ENCODE measurements around the gene C6orf132. TPM values are rescaled to one million over a fixed set of nuclear protein-coding genes. Genes with fewer than 3 reads are reported as not detected.

The C6orf132 gene
- total and polyA plus RNA-seq, 2 of the 4 experiments (the other 2 are of a cell fraction): 0.72 to 1.7 TPM

DNA sequence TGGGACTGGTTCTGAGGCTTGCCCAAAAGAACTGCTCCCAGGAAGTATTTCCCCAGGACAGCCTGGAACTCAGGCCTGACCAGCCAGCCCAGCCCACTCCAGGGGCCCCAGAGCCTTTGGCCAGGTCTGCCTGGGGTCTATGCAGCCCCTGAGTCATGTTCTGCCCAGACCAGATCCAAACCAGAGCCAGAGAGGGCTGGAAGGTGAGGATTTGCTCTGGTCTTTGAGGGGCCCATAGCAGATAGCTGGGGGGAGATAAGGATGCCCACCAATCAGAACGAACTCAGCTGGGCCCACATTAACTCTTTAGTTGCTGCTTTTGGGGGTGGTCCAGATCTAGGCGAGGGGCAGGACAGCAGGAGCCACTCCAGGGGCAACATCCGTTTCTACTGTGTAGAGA is 16.8 kb downstream of the C6orf132 start:
- no peak overlapping the region for H2BK15ac ChIP-seq (ENCODE audit: low read depth, low read length)
- H4K91ac ChIP-seq (ENCODE audit: insufficient read depth, low read depth, low read length): no peak overlapping the region
- no peak overlapping the region for H3K9ac ChIP-seq (ENCODE audit: low read depth, low read length)
- intact Hi-C loops (cut with micrococcal nuclease): no loop called here
- ChIA-PET POLR2A (ENCODE audit: unreplicated experiment) (no interaction called here), CTCF (no interaction called here)
- peaks cover 20% of the 10 kb centered on the region for H3K9me1 ChIP-seq (ENCODE audit: insufficient read depth, low read length)
- H3K79me1 ChIP-seq (ENCODE audit: low read depth in 1 of 2, low read length in 2 of 2): peaks cover 0 to 20% of the 10 kb centered on the region in 2 experiments; a peak in 2 of 4 replicates
- H2BK20ac ChIP-seq (ENCODE audit: low read depth, low read length): no peak overlapping the region
- no peak overlapping the region for H3K18ac ChIP-seq (ENCODE audit: low read depth, low read length)
- DNase-seq (no peak), ATAC-seq (ENCODE audit: low read depth) (no peak)
- H3K4me3 ChIP-seq (ENCODE audit: insufficient read depth, low read depth, low read length): no peak overlapping the region
- H4K5ac ChIP-seq (ENCODE audit: low read depth, low read length): no peak overlapping the region
- H3K4ac ChIP-seq (ENCODE audit: low read depth, low read length): no peak overlapping the region
- H4K8ac ChIP-seq (ENCODE audit: low read depth in 2 of 2, low read length in 2 of 2): no peak overlapping the region
- H2AFZ ChIP-seq (replicated peaks; ENCODE audit: low read length, poor library complexity): no peak overlapping the region
- H4K20me1 ChIP-seq (ENCODE audit: insufficient read depth, low read length): no peaks in the 10 kb centered on the region
- dilution Hi-C loops (cut with HindIII; ENCODE audit: low sequenced_read_pairs, unreplicated experiment): no loop called here
- no peak overlapping the region for H3K56ac ChIP-seq (ENCODE audit: extremely low read depth, insufficient read depth, low read length)
- TF ChIP-seq MAZ (IDR thresholded peaks at IDR 0.05; ENCODE audit: borderline replicate concordance, low read depth, low read length): no peak
- no peak for TF ChIP-seq CHD1 (IDR thresholded peaks at IDR 0.05; ENCODE audit: low read depth, low read length)
- TF ChIP-seq, protein P1, sequence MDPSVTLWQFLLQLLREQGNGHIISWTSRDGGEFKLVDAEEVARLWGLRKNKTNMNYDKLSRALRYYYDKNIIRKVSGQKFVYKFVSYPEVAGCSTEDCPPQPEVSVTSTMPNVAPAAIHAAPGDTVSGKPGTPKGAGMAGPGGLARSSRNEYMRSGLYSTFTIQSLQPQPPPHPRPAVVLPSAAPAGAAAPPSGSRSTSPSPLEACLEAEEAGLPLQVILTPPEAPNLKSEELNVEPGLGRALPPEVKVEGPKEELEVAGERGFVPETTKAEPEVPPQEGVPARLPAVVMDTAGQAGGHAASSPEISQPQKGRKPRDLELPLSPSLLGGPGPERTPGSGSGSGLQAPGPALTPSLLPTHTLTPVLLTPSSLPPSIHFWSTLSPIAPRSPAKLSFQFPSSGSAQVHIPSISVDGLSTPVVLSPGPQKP (IDR thresholded peaks at IDR 0.05; ENCODE audit: borderline replicate concordance, low read depth, low read length): no peak
- no peak for TF ChIP-seq RCOR1 (IDR thresholded peaks at IDR 0.05; ENCODE audit: insufficient replicate concordance, low read length)
- no peak for TF ChIP-seq POLR2A (IDR thresholded peaks at IDR 0.05; ENCODE audit: low read depth, low read length)
- TF ChIP-seq RFX5 (IDR thresholded peaks at IDR 0.05; ENCODE audit: low read depth, low read length): no peak
- no peak for TF ChIP-seq NFE2L2 (IDR thresholded peaks at IDR 0.05; ENCODE audit: low read depth, low read length)
- TF ChIP-seq MAFK (IDR thresholded peaks at IDR 0.05; ENCODE audit: low read depth, low read length): no peak
- TF ChIP-seq, protein P2, sequence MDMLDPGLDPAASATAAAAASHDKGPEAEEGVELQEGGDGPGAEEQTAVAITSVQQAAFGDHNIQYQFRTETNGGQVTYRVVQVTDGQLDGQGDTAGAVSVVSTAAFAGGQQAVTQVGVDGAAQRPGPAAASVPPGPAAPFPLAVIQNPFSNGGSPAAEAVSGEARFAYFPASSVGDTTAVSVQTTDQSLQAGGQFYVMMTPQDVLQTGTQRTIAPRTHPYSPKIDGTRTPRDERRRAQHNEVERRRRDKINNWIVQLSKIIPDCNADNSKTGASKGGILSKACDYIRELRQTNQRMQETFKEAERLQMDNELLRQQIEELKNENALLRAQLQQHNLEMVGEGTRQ (IDR thresholded peaks at IDR 0.05; ENCODE audit: low read depth, low read length): no peak
- TF ChIP-seq MXI1 (IDR thresholded peaks at IDR 0.05; ENCODE audit: borderline replicate concordance, low read depth, low read length): no peak
- TF ChIP-seq, protein P3, sequence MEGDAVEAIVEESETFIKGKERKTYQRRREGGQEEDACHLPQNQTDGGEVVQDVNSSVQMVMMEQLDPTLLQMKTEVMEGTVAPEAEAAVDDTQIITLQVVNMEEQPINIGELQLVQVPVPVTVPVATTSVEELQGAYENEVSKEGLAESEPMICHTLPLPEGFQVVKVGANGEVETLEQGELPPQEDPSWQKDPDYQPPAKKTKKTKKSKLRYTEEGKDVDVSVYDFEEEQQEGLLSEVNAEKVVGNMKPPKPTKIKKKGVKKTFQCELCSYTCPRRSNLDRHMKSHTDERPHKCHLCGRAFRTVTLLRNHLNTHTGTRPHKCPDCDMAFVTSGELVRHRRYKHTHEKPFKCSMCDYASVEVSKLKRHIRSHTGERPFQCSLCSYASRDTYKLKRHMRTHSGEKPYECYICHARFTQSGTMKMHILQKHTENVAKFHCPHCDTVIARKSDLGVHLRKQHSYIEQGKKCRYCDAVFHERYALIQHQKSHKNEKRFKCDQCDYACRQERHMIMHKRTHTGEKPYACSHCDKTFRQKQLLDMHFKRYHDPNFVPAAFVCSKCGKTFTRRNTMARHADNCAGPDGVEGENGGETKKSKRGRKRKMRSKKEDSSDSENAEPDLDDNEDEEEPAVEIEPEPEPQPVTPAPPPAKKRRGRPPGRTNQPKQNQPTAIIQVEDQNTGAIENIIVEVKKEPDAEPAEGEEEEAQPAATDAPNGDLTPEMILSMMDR (conservative IDR thresholded peaks at IDR 0.05; ENCODE audit: low read depth, low read length): no peak
- no peak for TF ChIP-seq RAD21 (IDR thresholded peaks at IDR 0.05; ENCODE audit: low read length)
- TF ChIP-seq BHLHE40 (IDR thresholded peaks at IDR 0.05; ENCODE audit: low read depth, low read length): no peak
- TF ChIP-seq SMC3 (IDR thresholded peaks at IDR 0.05; ENCODE audit: low read depth, low read length): no peak
- no peak for TF ChIP-seq FOS (IDR thresholded peaks at IDR 0.05; ENCODE audit: low read depth, low read length)
- TF ChIP-seq CEBPB (IDR thresholded peaks at IDR 0.05; ENCODE audit: low read depth, low read length): no peak
- H3K4me2 ChIP-seq (ENCODE audit: low read depth, low read length): no peak overlapping the region
- no CpG with 5 or more reads among the region's 3 CpGs for WGBS, 2 experiments (ENCODE audit: extremely low coverage in 2 of 2, insufficient read length in 1 of 2)
- H3K9me3 ChIP-seq (ENCODE audit: control insufficient read depth, insufficient read depth, low read length): no peaks in the 10 kb centered on the region
- peaks cover 2% of the 10 kb centered on the region; the same call in 1 of the 2 replicates for H3K36me3 ChIP-seq (ENCODE audit: control insufficient read depth, insufficient read depth, low read length)
- H2BK5ac ChIP-seq (ENCODE audit: low read depth, low read length, poor library complexity, severe bottlenecking): no peak overlapping the region
- in situ Hi-C loops (cut with MboI; ENCODE audit: low sequenced_read_pairs): no loop called here
- H3K27ac ChIP-seq (ENCODE audit: insufficient read depth, low read length): no peak overlapping the region
- H3K27me3 ChIP-seq (ENCODE audit: control insufficient read depth, insufficient read depth, low read length): no peaks in the 10 kb centered on the region
- H2AK5ac ChIP-seq (ENCODE audit: low read depth, low read length): no peak overlapping the region
- H2BK120ac ChIP-seq (ENCODE audit: low read depth, low read length): no peak overlapping the region
- H2AK9ac ChIP-seq (replicated peaks; ENCODE audit: low read depth, low read length, poor library complexity): peak overlapping the region; percentile 73
- peaks cover 11% of the 10 kb centered on the region for H3K4me1 ChIP-seq (ENCODE audit: control insufficient read depth, insufficient read depth, low read length)
- no peak overlapping the region for H3K14ac ChIP-seq (replicated peaks; ENCODE audit: low read depth, low read length)
- H3K23ac ChIP-seq (ENCODE audit: low read depth, low read length): no peak overlapping the region
- BruUV-seq (replicated peaks): no TSS peak

Data from IMR-90 (cell line).